ENCODE data around the gene SLC35B1. TPM values are rescaled to one million over a fixed set of nuclear protein-coding genes. Genes with fewer than 3 reads are reported as not detected.

Gene SLC35B1
- total and polyA plus RNA-seq, 2 donors (not counting 3 experiments of a cell fraction or from before 2014, with no cell fraction given): 87.0 to 142 TPM

- intact Hi-C loops (cut with micrococcal nuclease) (loop anchor here (1.0 kb wide), 2 partner anchors 120 to 127 kb away; partner anchors contain the start of gene NXPH3), dilution Hi-C loops (cut with MboI; ENCODE audit: extremely low pct_ligation_motif_present, low sequenced_read_pairs) (no loop called here)
- BruUV-seq (replicated peaks): no TSS peak
- Histone ChIP-seq H4K20me1 (replicated peaks; ENCODE audit: control insufficient read depth, extremely low read depth, insufficient read depth, low read length) (no peaks in the 10 kb centered on the region), H3K79me2 (ENCODE audit: control insufficient read depth, insufficient read depth, low read length) (no peaks in the 10 kb centered on the region), H3K4me1 (ENCODE audit: control insufficient read depth, extremely low read depth, insufficient read depth, low read length) (peaks cover 14% of the 10 kb centered on the region), H3K27ac (ENCODE audit: insufficient read depth, low read depth, low read length) (no peak overlapping the region), H3K4me3 (replicated peaks in 1 of 3; ENCODE audit: insufficient read depth in 1 of 3, low read depth in 1 of 3, low read length in 3 of 3) (no peak overlapping the region), H3K9me1 (replicated peaks; ENCODE audit: control insufficient read depth, extremely low read depth, insufficient read depth, low read length) (no peaks in the 10 kb centered on the region), H3K36me3 (ENCODE audit: control insufficient read depth in 2 of 2, extremely low read depth in 1 of 2, insufficient read depth in 2 of 2, low read length in 2 of 2) (peaks cover 0 to 5% of the 10 kb centered on the region in 2 experiments), H2AFZ (ENCODE audit: low read depth, low read length) (no peak overlapping the region), H3K27me3 (ENCODE audit: control insufficient read depth in 2 of 2, insufficient read depth in 2 of 2, low read length in 2 of 2) (no peaks in the 10 kb centered on the region), H3K9me3 (replicated peaks; ENCODE audit: control insufficient read depth, insufficient read depth, low read length) (no peaks in the 10 kb centered on the region), H3K4me2 (ENCODE audit: insufficient read depth, low read length) (no peak overlapping the region), H3K9ac (replicated peaks; ENCODE audit: extremely low read depth, insufficient read depth, low read length) (no peak overlapping the region)
- POLR2A ChIA-PET: interaction anchor here (0.6 kb wide), 1 partner anchor 11 kb away, joined by 11 read pairs; no protein-coding TSS in a partner anchor
- TF ChIP-seq GATA2 (IDR thresholded peaks at IDR 0.05; ENCODE audit: insufficient read depth, insufficient read length, low read depth, low read length) (no peak), MAX (IDR thresholded peaks at IDR 0.05; ENCODE audit: insufficient read depth, insufficient read length) (no peak), MYC (IDR thresholded peaks at IDR 0.05; ENCODE audit: low read depth, low read length) (no peak), POLR2A (IDR thresholded peaks at IDR 0.05; ENCODE audit: low read depth, low read length) (no peak), JUN (IDR thresholded peaks at IDR 0.05; ENCODE audit: borderline replicate concordance, insufficient read depth, insufficient read length, low read depth) (no peak)
- DNase-seq (ENCODE audit: low read depth, low spot score) (no peak), FAIRE-seq (no peak)
- CTCF ChIA-PET: interaction anchor here (0.8 to 24.3 kb wide), 22 partner anchors 8 to 303 kb away, joined by 3 to 786 read pairs (median 4); partner anchors contain the start of genes NXPH3 and SLC35B1
Measured at GRCh38 chr17:49695698-49696232, 12.0 kb downstream of the SLC35B1 start.

All from endothelial cell of umbilical vein (primary cell).